T-helper 1 cell treated with Interleukin-12 subunit alpha and Interleukin-12 subunit beta and Interleukin-4 antibody, amounts not matched to agents 30 ng/mL and 1 ng/mL, for 36 hours (primary cell): ENCODE data around the gene SPINK4. TPM values are rescaled to one million over a fixed set of nuclear protein-coding genes. Genes with fewer than 3 reads are reported as not detected.

Experiments
- intact Hi-C: fragments of 100-400 bp; cut with micrococcal nuclease; formaldehyde crosslinking; loops from one replicate; pipeline ENCODE4 v1.15.1; 2024
- total RNA-seq: library from RNA; stranded (reverse); gene quantifications from 2 replicates; pipeline ENCODE4 v1.2.3, GENCODE V29; 2022

SPINK4 gene
- total RNA-seq, 1 donor from 2014 or later: not detected

DNA sequence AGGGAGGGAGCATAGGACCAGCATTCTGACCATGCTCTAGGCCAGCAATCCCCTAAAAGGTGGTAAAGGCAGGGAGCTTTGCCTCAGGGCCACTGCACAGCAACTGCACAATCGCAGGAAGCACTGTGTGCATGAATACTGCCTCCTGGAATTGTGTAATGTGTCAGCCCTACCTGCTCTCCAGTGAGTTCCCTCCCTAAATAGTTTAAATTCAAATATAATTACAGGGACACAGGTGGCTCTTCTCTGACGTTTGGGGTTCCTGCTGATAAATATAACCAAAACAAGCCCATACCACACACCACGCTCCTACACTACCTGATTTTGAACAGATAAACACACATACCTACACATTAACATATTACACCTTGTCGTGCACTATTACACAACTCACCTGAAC, 15.5 kb downstream of the SPINK4 start:
- intact Hi-C loops: no loop called here

DNA sequence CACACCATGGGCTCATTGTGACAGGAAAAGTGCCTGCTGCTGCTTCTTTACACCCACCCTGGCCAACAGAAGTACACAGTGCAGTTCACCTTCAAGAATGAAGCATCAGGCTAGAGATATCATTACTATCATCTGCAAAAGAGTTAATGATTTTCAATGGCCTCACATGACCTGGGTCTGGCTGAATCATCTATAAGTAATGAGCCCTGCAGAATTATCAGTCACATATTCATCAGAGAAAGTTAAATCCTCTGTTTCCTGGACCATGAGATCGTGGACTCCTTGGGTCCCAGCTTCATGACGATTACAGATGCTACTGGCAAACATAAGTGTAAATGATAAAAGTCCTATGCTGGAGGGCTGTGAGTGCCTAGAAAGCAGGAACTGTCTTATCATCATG, 16.3 kb downstream of the SPINK4 start:
- intact Hi-C loops: no loop called here

DNA sequence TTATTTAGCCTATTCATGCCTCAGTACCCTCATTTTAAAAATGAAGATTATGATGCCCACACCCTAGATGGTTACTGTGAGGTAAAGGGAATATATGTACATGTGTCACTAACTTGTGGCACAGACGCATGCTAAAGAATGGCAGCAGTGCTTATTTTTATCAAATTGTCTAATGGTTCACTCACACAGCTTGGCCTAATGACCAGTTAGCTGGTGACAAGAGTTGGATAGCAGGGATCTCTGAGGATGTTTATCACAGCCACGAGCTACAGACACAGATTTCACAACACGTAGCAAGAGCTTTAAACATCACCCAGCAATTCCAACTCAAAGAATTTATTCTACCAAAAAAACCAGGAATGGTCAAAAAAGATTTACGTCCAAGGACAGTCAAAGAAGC, 17.3 kb downstream of the SPINK4 start:
- intact Hi-C loops: no loop called here

GRCh38 chr9:33260372-33260771, 20.4 kb downstream of the SPINK4 start:
- intact Hi-C loops: loop anchor here (10.0 kb wide), 2 partner anchors 914 to 1114 kb away; partner anchors contain the start of genes MYORG and UBAP1

DNA sequence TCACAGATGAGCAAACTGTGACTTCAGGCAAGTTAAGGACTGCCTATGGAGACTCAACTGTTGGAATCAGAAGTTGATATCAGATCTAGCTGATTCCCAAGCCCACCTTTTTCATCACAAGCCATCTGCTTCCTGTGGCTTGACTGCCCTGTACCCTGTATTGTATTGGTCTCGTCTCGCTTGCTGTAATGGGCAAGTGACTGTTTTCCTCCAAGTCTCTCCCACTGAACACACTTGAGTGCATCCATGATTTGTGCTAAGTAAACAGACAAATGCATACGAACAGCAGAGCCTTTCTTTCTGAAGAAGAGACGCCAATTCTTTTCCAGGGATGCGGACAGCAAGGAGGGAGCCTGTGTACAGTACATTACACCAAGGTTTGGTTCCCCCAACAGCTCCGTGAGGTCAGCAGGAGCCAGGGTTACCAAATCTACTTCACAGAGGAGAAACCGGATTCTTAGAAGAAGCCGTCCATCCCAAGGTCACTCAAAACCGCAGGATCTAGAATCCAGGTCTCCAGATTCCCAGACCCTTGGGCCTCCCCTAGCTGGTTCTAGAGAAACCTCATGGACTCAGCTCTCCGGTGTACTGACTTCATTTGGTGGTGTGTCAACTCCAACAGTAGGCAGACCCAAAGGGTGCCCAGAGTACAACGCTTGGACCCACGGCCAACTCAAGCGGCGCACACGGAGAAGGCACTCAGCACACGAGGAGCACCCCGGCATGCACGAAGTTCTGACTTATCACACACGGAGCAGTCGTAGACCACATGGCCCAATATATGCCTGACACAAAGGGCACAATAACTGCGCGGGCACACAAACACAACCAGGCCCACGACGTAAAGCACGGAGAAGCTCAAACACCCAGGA, 23.4 kb downstream of the SPINK4 start:
- intact Hi-C loops: loop anchor here (1.0 to 10.0 kb wide), 16 partner anchors 27 to 1195 kb away; partner anchors contain the start of genes APTX, B4GALT1, DCAF12 and DNAI1

- intact Hi-C loops: loop anchor here (1.0 to 10.0 kb wide), 16 partner anchors 26 to 1194 kb away; partner anchors contain the start of genes APTX, B4GALT1, DCAF12 and DNAI1
These were observed 24.1 kb downstream of the SPINK4 start for GRCh38 chr9:33264003-33264472.

- intact Hi-C loops: loop anchor here (1.0 to 10.0 kb wide), 18 partner anchors 26 to 1194 kb away; partner anchors contain the start of genes APTX, B4GALT1, DCAF12 and DNAI1
These were observed 24.7 kb downstream of the SPINK4 start, which contains the start of the genes BAG1 and CHMP5 for GRCh38 chr9:33264473-33265177. TSS of gene BAG1 (minus strand) at chr9:33264708. TSS of gene CHMP5 (plus strand) at chr9:33265049. CDS start at chr9:33265079, 30 bp downstream.

DNA sequence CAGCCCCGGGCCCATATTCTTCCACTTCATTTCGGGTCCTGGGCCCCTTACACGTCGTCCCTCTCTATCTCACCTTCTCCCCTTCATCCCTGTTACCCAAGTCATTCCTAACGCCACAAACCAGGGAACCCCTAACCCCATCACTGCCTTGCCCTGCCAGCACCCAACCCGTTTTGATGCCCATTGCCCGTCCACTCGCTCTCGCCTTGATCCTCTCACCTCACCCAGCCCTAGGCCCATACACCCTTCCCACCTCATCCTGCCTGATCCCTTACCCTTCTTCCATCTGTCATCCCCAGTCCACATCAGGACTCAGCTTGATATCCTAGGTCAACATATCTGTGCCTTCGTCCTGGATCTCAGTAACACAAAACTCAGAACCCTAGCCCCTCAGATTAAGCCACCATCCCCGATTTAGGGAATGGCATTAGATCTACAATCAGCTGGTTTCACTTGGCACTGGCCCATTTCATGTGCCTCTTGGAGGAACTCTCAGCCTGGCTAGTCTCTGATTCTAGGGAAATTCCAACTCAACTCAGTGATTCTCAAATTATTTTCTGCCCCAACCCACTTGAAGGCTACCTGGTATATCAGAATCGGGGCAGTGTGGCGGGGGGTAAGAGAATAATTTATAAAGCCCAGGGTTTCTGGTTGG, 25.4 kb downstream of the SPINK4 start:
- intact Hi-C loops: loop anchor here (1.0 to 10.0 kb wide), 5 partner anchors 150 to 1109 kb away; partner anchors contain the start of genes DCAF12, KIF24, MYORG and NUDT2

GRCh38 chr9:33267151-33267767, 27.3 kb downstream of the SPINK4 start:
- intact Hi-C loops: loop anchor here (10.0 kb wide), 2 partner anchors 908 to 1108 kb away; partner anchors contain the start of genes MYORG and UBAP1

GRCh38 chr9:33270146-33270545, 30.2 kb downstream of the SPINK4 start:
- intact Hi-C loops: no loop called here

- intact Hi-C loops: no loop called here
These were observed 32.1 kb downstream of the SPINK4 start for GRCh38 chr9:33272061-33272460.

GRCh38 chr9:33273266-33273971, 33.5 kb downstream of the SPINK4 start:
- intact Hi-C loops: no loop called here

- intact Hi-C loops: no loop called here
These were observed 34.0 kb downstream of the SPINK4 start for GRCh38 chr9:33273972-33274328.

GRCh38 chr9:33277484-33277883, 37.5 kb downstream of the SPINK4 start:
- intact Hi-C loops: no loop called here

- intact Hi-C loops: no loop called here
These were observed 45.5 kb downstream of the SPINK4 start for GRCh38 chr9:33285502-33285901.

- intact Hi-C loops: loop anchor here (1.0 kb wide), 3 partner anchors 10 to 206 kb away; no protein-coding TSS in a partner anchor
These were observed 47.1 kb downstream of the SPINK4 start for GRCh38 chr9:33287087-33287490.

- intact Hi-C loops: no loop called here
These were observed 48.3 kb downstream of the SPINK4 start for GRCh38 chr9:33288235-33288634.

DNA sequence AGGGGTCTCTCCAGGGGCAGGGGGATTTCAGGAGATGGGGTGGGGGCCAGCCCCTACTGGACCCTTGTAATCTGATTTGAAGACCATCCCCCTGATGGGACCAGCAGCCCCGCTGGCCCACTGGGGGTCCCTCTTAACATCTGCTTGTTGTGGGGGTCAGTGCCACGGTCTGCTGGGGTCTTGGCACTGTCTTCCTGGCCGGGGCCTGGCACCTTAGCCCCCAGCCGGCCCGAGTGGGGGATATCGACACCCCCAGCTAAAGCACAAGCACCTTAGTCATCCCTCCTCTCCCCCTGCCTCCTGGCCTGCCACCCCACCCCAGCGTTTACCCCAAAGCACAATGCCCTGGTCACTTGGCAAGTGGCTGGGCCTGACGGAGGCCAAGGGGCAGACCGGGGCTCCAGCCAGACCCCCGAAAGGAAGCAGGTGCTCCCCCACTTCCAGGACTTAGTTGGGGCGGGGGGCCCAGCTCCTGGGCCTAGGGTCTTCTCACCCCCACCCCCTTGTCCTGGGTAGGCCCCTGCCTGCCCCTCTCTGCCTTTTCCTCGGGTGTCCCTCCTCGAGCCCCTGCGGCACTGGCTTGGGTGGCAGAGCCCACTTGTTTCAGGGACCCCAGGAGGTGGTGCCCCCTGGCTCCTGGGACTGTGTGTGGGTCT, 49.0 kb downstream of the SPINK4 start:
- intact Hi-C loops: no loop called here

GRCh38 chr9:33289496-33289895, 49.5 kb downstream of the SPINK4 start:
- intact Hi-C loops: no loop called here
